ENCODE results near the gene RELT. TPM values are rescaled to one million over a fixed set of nuclear protein-coding genes. Genes with fewer than 3 reads are reported as not detected.

The RELT gene
- total and polyA plus RNA-seq, 3 donors from 2014 or later = 6.2 to 8.6 (median 8.4) TPM

GRCh38 chr11:73382747-73383146 lies 6.5 kb downstream of the RELT start:
- 90 to 100% methylated on average over 2 to 3 of the region's 3 CpGs for WGBS, 2 donors

GRCh38 chr11:73383249-73384124 lies 7.3 kb downstream of the RELT start:
- no peaks in the 10 kb centered on the region for H3K9me3 ChIP-seq
- H3K4me3 ChIP-seq = no peak overlapping the region
- WGBS, 2 donors = 72 to 80% methylated on average over 5 to 9 of the region's 9 CpGs
- intact Hi-C loops (cut with DNase I; ENCODE audit: low total_unique reads) = no loop called here
- H3K36me3 ChIP-seq (ENCODE audit: low read depth, missing control alignments) = no peaks in the 10 kb centered on the region
- TF ChIP-seq CTCF (IDR thresholded peaks at IDR 0.05) = no peak
- TF ChIP-seq POLR2A (IDR thresholded peaks at IDR 0.05) = no peak
- H3K4me1 ChIP-seq = peaks cover 14% of the 10 kb centered on the region
- no peak for DNase-seq
- no peak overlapping the region for H3K27ac ChIP-seq
- no peaks in the 10 kb centered on the region for H3K27me3 ChIP-seq

More at GRCh38 chr11:73382747-73383146, 6.5 kb downstream of the RELT start:
- H3K36me3 ChIP-seq (ENCODE audit: low read depth, missing control alignments) = no peaks in the 10 kb centered on the region
- H3K9me3 ChIP-seq = no peaks in the 10 kb centered on the region
- no peaks in the 10 kb centered on the region for H3K27me3 ChIP-seq
- intact Hi-C loops (cut with DNase I; ENCODE audit: low total_unique reads) = no loop called here
- no peak overlapping the region for H3K4me3 ChIP-seq
- peaks cover 14% of the 10 kb centered on the region for H3K4me1 ChIP-seq
- H3K27ac ChIP-seq = no peak overlapping the region
- DNase-seq = no peak
- TF ChIP-seq POLR2A (IDR thresholded peaks at IDR 0.05) = no peak
- TF ChIP-seq CTCF (IDR thresholded peaks at IDR 0.05) = no peak

GRCh38 chr11:73384125-73384441 lies 7.9 kb downstream of the RELT start:
- DNase-seq = no peak
- intact Hi-C loops (cut with DNase I; ENCODE audit: low total_unique reads) = no loop called here
- H3K4me3 ChIP-seq = no peak overlapping the region
- no peaks in the 10 kb centered on the region for H3K36me3 ChIP-seq (ENCODE audit: low read depth, missing control alignments)
- no peak overlapping the region for H3K27ac ChIP-seq
- TF ChIP-seq POLR2A (IDR thresholded peaks at IDR 0.05) (no peak), CTCF (IDR thresholded peaks at IDR 0.05) (no peak)
- peaks cover 14% of the 10 kb centered on the region for H3K4me1 ChIP-seq
- 84 to 90% methylated on average over 7 of the region's 7 CpGs for WGBS, 2 donors
- no peaks in the 10 kb centered on the region for H3K27me3 ChIP-seq
- no peaks in the 10 kb centered on the region for H3K9me3 ChIP-seq

GRCh38 chr11:73384531-73384871 lies 8.3 kb downstream of the RELT start:
- H3K9me3 ChIP-seq = no peaks in the 10 kb centered on the region
- H3K36me3 ChIP-seq (ENCODE audit: low read depth, missing control alignments) = no peaks in the 10 kb centered on the region
- TF ChIP-seq POLR2A (IDR thresholded peaks at IDR 0.05) (no peak), CTCF (IDR thresholded peaks at IDR 0.05) (no peak)
- no peaks in the 10 kb centered on the region for H3K27me3 ChIP-seq
- no peak overlapping the region for H3K27ac ChIP-seq
- no peak for DNase-seq
- intact Hi-C loops (cut with DNase I; ENCODE audit: low total_unique reads) = no loop called here
- H3K4me1 ChIP-seq = peaks cover 14% of the 10 kb centered on the region
- 88 to 93% methylated on average over 4 of the region's 4 CpGs for WGBS, 2 donors
- H3K4me3 ChIP-seq = no peak overlapping the region

Data from testis (tissue), 3 donors.